Stimulated activated CD4-positive, alpha-beta T cell treated with anti-CD3 and anti-CD28 coated beads, Interleukin-2, amount 100 ng/mL, for 48 hours (primary cell): Measurements from ENCODE around the gene PREP.
"Not testable (repeated sequence)": the region's sequence is repeated elsewhere in the genome, so short reads cannot be mapped to it uniquely, and the experiment has no call there.

Experiments used
- DNase-seq, 2 donors: peaks; one replicate each; pipeline ENCODE4 v3.0.0-alpha.2; 2020

PREP gene

DNA sequence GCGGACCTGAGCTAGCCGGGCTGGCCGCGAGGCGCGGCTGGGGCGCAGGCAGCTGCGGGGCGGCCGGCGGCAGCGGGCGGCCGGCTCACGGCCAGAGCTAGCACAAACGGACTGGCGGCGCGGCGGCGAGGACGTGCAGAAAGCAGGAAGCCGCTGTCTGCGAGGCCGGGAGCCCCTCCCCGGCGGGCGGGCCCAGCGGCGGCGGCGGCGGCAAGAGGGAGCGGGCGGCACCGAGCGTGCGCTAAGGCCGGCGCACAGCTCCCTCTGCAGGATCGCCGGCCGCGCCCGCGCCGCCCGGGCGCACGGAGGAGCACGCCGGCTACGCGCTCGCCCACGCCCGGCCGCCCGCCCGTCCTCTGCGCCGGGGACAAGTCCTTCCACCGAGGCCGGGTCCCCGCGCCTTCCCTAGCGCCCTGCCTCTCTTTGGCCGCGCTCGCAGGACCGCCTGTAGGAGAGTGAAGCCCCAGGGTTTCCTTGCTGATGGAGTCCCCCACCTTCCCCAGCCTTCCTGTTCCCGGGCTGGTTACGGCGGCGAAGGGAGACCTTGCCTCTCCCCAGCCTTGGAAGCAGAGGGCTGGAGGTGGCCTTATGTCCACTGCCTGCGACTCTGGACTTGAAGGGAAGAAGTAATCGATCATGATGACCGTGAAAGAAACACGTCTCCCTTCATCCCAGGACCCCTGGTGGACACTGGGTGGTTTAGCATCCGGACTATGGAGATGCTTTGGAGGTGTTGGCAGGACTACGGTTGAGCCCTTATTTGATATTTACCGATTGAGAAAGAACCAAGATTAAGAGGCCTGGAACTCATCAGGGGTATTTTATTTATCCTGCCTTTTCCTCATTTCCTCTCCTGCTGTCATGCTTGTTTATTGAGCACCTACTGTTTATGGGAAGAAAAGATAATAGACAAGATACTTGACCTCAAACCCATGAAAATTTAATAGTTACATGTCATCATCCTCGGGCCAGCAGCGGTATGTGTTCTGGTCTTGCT, at the start of gene PREP:
Gene PREP (minus strand): TSS at position 144 of the 997 bp plus-strand sequence. CDS start 191 bp downstream, outside the sequence.
- DNase-seq: peak; percentile 72 to 81

DNA sequence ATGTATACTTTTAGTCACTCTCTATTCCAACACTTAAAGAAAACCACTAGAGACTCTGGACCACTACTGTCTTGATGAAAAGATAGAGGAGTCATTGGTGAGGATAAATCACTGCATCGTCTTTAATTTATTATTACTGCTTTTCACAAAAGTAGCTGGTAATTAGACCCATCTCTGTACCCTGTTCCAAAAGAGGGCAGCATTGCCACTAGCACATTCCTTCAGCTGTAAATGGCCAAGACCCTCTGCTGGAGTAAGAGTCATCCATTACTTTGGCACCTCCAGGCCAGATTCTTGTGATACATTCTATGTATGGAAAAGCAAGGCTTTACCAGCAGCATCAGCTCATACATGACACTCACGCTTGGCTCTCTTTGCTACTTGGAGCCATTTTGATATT, 49.5 kb upstream of the PREP start:
- DNase-seq: no peak

GRCh38 chr6:105449756-105450390, 47.0 kb upstream of the PREP start:
- no peak for DNase-seq

- no peak for DNase-seq
Measured at GRCh38 chr6:105445481-105445880, 42.6 kb upstream of the PREP start.

DNA sequence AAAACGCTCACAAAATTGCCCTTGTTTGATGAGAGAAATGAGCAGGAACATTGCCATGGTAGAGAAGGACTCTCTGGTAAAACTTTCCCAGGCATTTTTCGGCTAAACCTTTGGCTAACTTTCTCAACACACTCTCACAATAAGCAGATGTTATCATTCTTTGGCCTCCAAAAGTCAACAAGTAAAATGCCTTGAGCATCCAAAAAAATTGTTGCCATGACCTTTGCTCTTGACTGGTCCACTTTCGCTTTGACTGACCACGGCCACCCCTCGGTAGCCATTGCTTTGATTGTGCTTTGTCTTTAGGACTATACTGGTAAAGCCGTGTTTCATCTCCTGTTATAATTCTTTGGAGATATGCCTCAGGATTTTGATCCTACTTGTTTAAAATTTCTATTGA, 41.1 kb upstream of the PREP start:
- DNase-seq: no peak

GRCh38 chr6:105442369-105442768, 39.5 kb upstream of the PREP start:
- DNase-seq: no peak

GRCh38 chr6:105437236-105437635, 34.4 kb upstream of the PREP start:
- DNase-seq: no peak

GRCh38 chr6:105433723-105434122, 30.8 kb upstream of the PREP start:
- no peak for DNase-seq

DNA sequence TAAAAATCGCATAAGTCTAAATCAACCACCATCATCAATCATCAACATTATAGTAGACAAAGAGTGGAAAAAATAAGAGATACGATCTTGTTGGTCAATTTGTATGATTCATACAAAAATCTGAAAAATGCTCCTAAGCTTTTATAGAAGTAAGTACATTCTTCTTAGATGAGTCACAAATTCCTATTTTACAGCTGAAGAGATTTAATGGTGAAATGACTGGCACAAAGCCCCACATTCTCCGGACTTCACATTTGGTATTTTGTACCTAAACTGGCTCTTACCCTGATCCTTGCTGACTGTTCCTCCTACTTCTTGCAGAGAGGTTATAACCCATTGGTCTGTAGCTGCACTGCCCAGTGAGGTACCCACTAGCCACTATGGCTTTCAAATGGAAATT, 29.9 kb upstream of the PREP start:
- DNase-seq: no peak

DNA sequence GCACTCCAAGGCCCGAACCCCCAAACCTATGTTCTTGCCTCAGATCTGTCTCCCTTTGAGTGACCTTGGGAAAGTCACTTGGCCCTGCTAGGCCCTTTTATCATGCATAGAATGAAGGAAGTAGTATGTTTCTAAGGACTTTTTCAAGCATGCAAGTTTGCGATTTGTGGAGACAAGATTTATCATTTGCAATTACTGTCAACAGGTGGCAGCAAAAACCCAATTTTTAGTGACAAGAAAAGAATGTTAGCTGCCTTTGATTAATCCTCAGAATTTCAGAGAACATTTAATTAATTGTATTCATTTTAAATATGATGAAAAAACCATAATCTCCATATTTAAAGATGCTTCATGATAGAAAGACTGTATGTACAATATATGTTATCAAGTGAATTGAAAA, 28.3 kb upstream of the PREP start:
- peak; percentile 11 to 17 for DNase-seq

GRCh38 chr6:105430685-105431084, 27.8 kb upstream of the PREP start:
- no peak for DNase-seq

DNA sequence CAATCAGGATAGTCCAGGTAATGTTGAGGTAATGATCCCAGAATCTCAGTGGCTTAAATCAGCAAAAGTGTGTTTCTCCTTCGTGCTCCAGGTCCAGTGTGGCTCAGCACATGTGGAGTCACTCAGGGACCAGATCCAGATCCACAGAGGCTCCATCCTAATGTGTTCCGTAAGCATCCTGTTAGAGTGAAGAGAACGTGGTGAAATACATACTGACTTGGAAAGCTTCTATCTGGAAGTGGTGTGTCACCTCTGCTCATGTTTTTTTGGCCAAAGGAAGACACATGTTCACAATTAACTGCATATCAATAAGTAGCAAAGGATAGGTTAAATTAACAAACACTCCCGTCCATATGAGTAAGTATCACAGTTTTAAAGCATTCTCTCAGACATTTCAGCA, 26.8 kb upstream of the PREP start:
- no peak for DNase-seq

DNA sequence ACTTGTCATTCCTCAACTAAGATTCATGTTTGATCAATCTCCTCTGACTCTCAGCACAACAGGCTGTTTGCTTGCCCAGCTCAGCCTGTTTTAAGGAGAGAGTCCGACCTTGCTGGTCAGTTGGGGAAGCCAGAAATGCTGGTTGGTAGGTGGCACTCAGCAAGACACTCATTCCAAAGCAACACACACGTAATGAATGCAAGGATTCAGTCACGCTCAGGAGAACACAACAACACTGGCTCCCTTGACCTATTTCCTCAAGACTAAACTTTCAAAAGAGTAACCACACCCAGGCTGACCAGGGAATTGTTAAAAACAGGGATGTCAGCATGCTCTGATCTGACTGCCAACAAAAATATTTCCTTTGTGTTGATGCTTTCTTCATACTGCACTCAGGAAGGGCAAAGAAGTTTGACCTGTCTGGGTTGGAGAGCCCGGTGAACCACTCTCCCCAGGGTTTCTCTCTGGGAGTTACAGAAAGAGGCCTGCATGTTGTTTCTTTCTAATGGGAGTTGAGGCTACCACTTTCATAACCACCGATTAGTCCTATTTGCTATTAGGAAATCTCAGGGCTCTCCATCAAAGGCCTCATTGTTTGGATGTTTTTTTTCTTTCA, 25.6 kb upstream of the PREP start:
- no peak for DNase-seq

- peak; percentile 60 to 62 for DNase-seq
Measured at GRCh38 chr6:105424175-105424783, 21.4 kb upstream of the PREP start.

DNA sequence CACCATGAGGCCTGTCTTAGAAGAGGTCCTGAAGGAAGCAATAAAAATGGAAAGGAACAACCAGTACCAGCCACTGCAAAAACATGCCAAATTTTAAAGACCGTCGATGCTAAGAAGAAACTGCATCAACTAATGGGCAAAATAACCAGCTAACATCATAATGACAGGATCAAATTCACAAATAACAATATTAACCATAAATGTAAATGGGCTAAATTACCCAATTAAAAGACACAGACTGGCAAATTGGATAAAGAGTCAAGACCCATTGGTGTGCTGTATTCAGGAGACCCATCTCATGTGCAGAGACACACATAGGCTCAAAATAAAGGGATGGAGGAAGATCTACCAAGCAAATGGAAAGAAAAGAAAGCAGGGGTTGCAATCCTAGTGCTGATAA, 14.1 kb upstream of the PREP start:
- not testable (repeated sequence) for DNase-seq

DNA sequence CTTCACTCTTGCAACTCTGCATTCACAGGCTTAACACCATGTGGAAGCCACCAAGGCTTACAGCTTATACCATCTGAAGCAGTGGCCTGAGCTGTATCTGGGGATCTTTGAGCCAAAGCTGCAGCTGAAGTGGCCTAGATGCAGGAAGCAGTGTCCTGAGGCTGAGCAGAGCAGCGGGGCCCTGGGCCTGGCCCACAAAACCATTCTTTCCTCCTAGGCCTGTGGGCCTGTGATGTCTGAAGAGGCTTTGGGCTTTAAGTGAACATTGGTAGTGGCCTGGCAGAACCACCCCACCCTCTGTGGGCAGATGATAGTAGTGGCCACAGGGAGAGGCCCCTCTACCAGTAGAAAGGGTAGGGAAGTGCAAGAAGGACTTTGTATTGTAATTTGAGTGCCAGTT, 6.9 kb upstream of the PREP start:
- DNase-seq: no peak

GRCh38 chr6:105402090-105402938, 568 bp downstream of the PREP start:
- DNase-seq: peak; percentile 19 to 23

- no peak for DNase-seq
Measured at GRCh38 chr6:105401247-105402089, 1.4 kb downstream of the PREP start.

DNA sequence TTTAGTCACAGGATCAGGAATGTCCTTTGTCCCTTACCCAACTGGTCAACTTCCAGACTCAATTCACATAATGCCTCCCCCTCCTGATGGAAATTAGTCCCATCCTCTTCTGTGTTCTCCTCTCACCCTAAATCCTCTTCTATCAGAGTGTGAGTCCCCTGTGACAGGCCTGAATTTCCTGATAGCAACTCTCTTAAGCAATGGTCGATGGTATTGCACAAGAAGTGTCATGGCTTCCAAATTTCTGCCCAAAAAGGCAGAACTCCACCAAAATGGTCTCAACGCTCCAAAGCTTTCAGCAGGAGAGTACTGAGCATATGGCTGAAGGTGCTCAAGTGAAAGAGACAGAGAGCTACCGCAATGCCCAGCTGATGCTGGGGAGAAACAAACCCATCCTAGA, 2.4 kb downstream of the PREP start:
- DNase-seq: no peak

- DNase-seq: no peak
Measured at GRCh38 chr6:105398859-105399258, 4.0 kb downstream of the PREP start.

DNA sequence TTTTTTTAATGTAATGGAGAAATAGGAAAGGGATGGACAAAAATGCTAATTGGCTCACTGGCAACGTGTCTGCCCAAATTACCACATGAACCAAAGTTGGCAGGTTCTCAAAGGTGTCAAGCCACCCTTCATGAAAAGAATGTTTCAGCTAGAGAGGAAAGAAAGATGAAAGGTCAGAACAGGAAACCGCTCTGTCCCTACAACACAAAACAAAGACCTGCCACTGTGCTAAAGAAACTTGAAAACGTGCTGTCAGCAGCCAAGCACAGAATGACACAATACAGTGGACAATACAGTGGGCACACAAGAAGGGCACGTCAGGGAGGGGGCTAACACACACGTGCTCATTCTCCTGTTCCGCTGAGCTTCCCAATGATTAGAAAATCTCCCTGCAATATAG, 4.9 kb downstream of the PREP start:
- DNase-seq: no peak
